ENCODE data around the gene BIVM. TPM values are rescaled to one million over a fixed set of nuclear protein-coding genes. Genes with fewer than 3 reads are reported as not detected.

The BIVM gene
- polyA plus RNA-seq, 1 of the 3 experiments (the other 2 are of a cell fraction) = 8.8 TPM

- TF ChIP-seq RFX5 (IDR thresholded peaks at IDR 0.05; ENCODE audit: low read length) (no peak), SMC3 (IDR thresholded peaks at IDR 0.05; ENCODE audit: low read depth, low read length) (no peak), REST (IDR thresholded peaks at IDR 0.05; ENCODE audit: low read depth, low read length) (no peak), MXI1 (IDR thresholded peaks at IDR 0.05; ENCODE audit: low read depth, low read length) (no peak), CTCF (IDR thresholded peaks at IDR 0.05) (no peak), JUND (IDR thresholded peaks at IDR 0.05) (no peak)
These were observed 19.0 kb downstream of the BIVM start (continued) for GRCh38 chr13:102817907-102818306.

- DNase-seq = no peak
- Histone ChIP-seq H3K9ac (no peak overlapping the region), H3K9me2 (no peaks in the 10 kb centered on the region), H3K36me3 (replicated peaks in 1 of 2; ENCODE audit: control insufficient read depth in 1 of 2, insufficient read depth in 2 of 2, low read length in 1 of 2) (peaks cover 41 to 52% of the 10 kb centered on the region in 2 experiments), H3F3A (replicated peaks; ENCODE audit: insufficient read depth) (peaks cover 30% of the 10 kb centered on the region), H3K4me3 (ENCODE audit: low read depth in 2 of 2, low read length in 1 of 2) (no peak overlapping the region), H3K4me2 (peak overlapping the region; percentile 75), H3K27me3 (ENCODE audit: insufficient read depth) (no peaks in the 10 kb centered on the region), H3K4me1 (ENCODE audit: control insufficient read depth in 1 of 2, insufficient read depth in 2 of 2, low read depth in 1 of 2, low read length in 1 of 2) (peaks cover 0 to 7% of the 10 kb centered on the region in 2 experiments; a peak in 2 of 4 replicates), H3K27ac (ENCODE audit: low read depth in 2 of 2, low read length in 1 of 2) (peak overlapping the region in 1 of 2 experiments; percentile 78; a peak in 2 of 4 replicates), H4K20me1 (ENCODE audit: insufficient read depth) (no peaks in the 10 kb centered on the region), H3K9me3 (no peaks in the 10 kb centered on the region), H2AFZ (ENCODE audit: low read depth) (no peak overlapping the region; the same call in 1 of the 2 replicates), H3K79me2 (ENCODE audit: insufficient read depth) (peaks cover 4% of the 10 kb centered on the region; the same call in 1 of the 2 replicates)
- 81% methylated on average over 3 of the region's 4 CpGs for WGBS (ENCODE audit: low lambda C conversion rate)
- POLR2A ChIA-PET = no interaction called here
- CTCF ChIA-PET = interaction anchor here (1.8 kb wide), 1 partner anchor 26 kb away, joined by 5 read pairs; no protein-coding TSS in a partner anchor
- TF ChIP-seq EZH2phosphoT487 (IDR thresholded peaks at IDR 0.05; ENCODE audit: borderline replicate concordance, low read depth) (no peak), GATA2 (CRISPR knock-in tag; IDR thresholded peaks at IDR 0.05) (no peak), SIN3A (IDR thresholded peaks at IDR 0.05; ENCODE audit: borderline replicate concordance, low read depth, low read length) (no peak), JUND (IDR thresholded peaks at IDR 0.05) (no peak), ELF1 (IDR thresholded peaks at IDR 0.05) (no peak), ZBTB33 (IDR thresholded peaks at IDR 0.05; ENCODE audit: borderline replicate concordance, low read depth) (no peak), GABPA (IDR thresholded peaks at IDR 0.05; ENCODE audit: low read depth) (no peak), USF1 (IDR thresholded peaks at IDR 0.05; ENCODE audit: borderline replicate concordance, low read depth) (no peak), PBX3 (IDR thresholded peaks at IDR 0.05) (no peak), NRF1 (IDR thresholded peaks at IDR 0.05; ENCODE audit: low read depth, low read length) (no peak), TEAD4 (IDR thresholded peaks at IDR 0.05; ENCODE audit: borderline replicate concordance, insufficient read depth) (no peak), SMC3 (IDR thresholded peaks at IDR 0.05; ENCODE audit: low read depth, low read length) (no peak), CTCF (IDR thresholded peaks at IDR 0.05) (no peak), NFIC (IDR thresholded peaks at IDR 0.05; ENCODE audit: borderline replicate concordance) (no peak), USF2 (IDR thresholded peaks at IDR 0.05; ENCODE audit: borderline replicate concordance, low read depth, low read length) (no peak)
These were observed 26.5 kb downstream of the BIVM start for GRCh38 chr13:102825400-102825799.

All from SK-N-SH (cell line).